Loucy (cell line): ENCODE measurements around the gene KCNQ5.

Experiments
- H2AFZ ChIP-seq: fragments of 200-600 bp; sonication (generic); 2 replicates; pipeline ENCODE4 v1.6.0; 2016; ENCODE audit warnings: antibody characterized with exemption, mild to moderate bottlenecking, low read length, moderate library complexity
- H3F3A ChIP-seq: fragments of 200-600 bp; 2 replicates; pipeline ENCODE4 v1.6.0; 2016; ENCODE audit warnings: antibody characterized with exemption, low read depth, mild to moderate bottlenecking
- H3K27me3 ChIP-seq: fragments of 200-600 bp; sonication (generic); 2 replicates; pipeline ENCODE4 v1.6.1; 2014; ENCODE audit warnings: low read length, mild to moderate bottlenecking; ENCODE audit not compliant: insufficient read depth, poor library complexity, severe bottlenecking
- H3K36me3 ChIP-seq: fragments of 200-600 bp; sonication (generic); 2 replicates; pipeline ENCODE4 v1.6.1; 2016; ENCODE audit warnings: low read length; ENCODE audit not compliant: insufficient read depth
- H3K4me1 ChIP-seq: fragments of 200-600 bp; sonication (generic); 2 replicates; pipeline ENCODE4 v1.5.1; 2014; ENCODE audit warnings: low read length, mild to moderate bottlenecking; ENCODE audit not compliant: insufficient read depth, poor library complexity, severe bottlenecking
- H3K4me2 ChIP-seq: fragments of 200-600 bp; sonication (generic); 2 replicates; pipeline ENCODE4 v1.6.0; 2014; ENCODE audit warnings: antibody characterized with exemption, low read length, low read depth, mild to moderate bottlenecking; ENCODE audit not compliant: poor library complexity, severe bottlenecking
- H3K4me3 ChIP-seq: fragments of 200-600 bp; sonication (generic); 2 replicates; pipeline ENCODE4 v1.5.1; 2014; ENCODE audit warnings: low read length, mild to moderate bottlenecking, mixed read lengths; ENCODE audit not compliant: poor library complexity, severe bottlenecking
- H3K79me2 ChIP-seq: fragments of 200-600 bp; sonication (generic); 2 replicates; pipeline ENCODE4 v1.6.1; 2014; ENCODE audit warnings: low read length; ENCODE audit not compliant: insufficient read depth
- H3K9ac ChIP-seq: fragments of 200-600 bp; sonication (generic); 2 replicates; pipeline ENCODE4 v1.6.0; 2014; ENCODE audit warnings: mild to moderate bottlenecking, low read depth, low read length, moderate library complexity; ENCODE audit not compliant: poor library complexity, severe bottlenecking
- H3K9me2 ChIP-seq: fragments of 200-600 bp; sonication (generic); replicated peaks from 2 replicates; pipeline ENCODE4 v1.6.1; 2016; ENCODE audit warnings: low read depth, low read length, mixed read lengths
- H3K9me3 ChIP-seq: fragments of 200-600 bp; sonication (generic); 2 replicates; pipeline ENCODE4 v1.6.1; 2014; ENCODE audit warnings: mild to moderate bottlenecking, antibody characterized with exemption, low read length, low read depth; ENCODE audit not compliant: insufficient read depth
- H4K20me1 ChIP-seq: fragments of 200-600 bp; sonication (generic); 2 replicates; pipeline ENCODE4 v1.6.0; 2014; ENCODE audit warnings: antibody characterized with exemption, low read length, mild to moderate bottlenecking; ENCODE audit not compliant: insufficient read depth, poor library complexity, severe bottlenecking
- CTCF ChIP-seq: fragments of 200-600 bp; sonication (generic); conservative IDR thresholded peaks from 2 replicates; pipeline ENCODE4 v1.5.1; 2014; ENCODE audit warnings: mild to moderate bottlenecking, antibody characterized with exemption, low read length
- EZH2phosphoT487 ChIP-seq: fragments of 200-600 bp; IDR thresholded peaks from 2 replicates; pipeline ENCODE4 v1.6.1; 2018; ENCODE audit warnings: antibody characterized with exemption, mild to moderate bottlenecking, moderate library complexity, borderline replicate concordance

Gene KCNQ5

GRCh38 chr6:72820906-72821305 is 199.0 kb downstream of the KCNQ5 start:
- TF ChIP-seq CTCF (no peak), EZH2phosphoT487 (no peak)
- H3K9me2 ChIP-seq: no peaks in the 10 kb centered on the region
- no peak overlapping the region for H3K4me3 ChIP-seq
- no peaks in the 10 kb centered on the region for H3K9me3 ChIP-seq
- H2AFZ ChIP-seq: no peak overlapping the region
- H3K27me3 ChIP-seq: no peaks in the 10 kb centered on the region
- H4K20me1 ChIP-seq: no peaks in the 10 kb centered on the region
- H3K4me1 ChIP-seq: no peaks in the 10 kb centered on the region
- H3F3A ChIP-seq: no peaks in the 10 kb centered on the region
- no peaks in the 10 kb centered on the region for H3K79me2 ChIP-seq
- no peaks in the 10 kb centered on the region for H3K36me3 ChIP-seq
- no peak overlapping the region for H3K9ac ChIP-seq
- no peak overlapping the region for H3K4me2 ChIP-seq

- H3K27me3 ChIP-seq: no peaks in the 10 kb centered on the region
- no peaks in the 10 kb centered on the region for H3K9me2 ChIP-seq
- H3K4me1 ChIP-seq: no peaks in the 10 kb centered on the region
- no peak overlapping the region for H3K4me3 ChIP-seq
- no peak overlapping the region for H3K4me2 ChIP-seq
- no peaks in the 10 kb centered on the region for H4K20me1 ChIP-seq
- no peak for TF ChIP-seq EZH2phosphoT487
- TF ChIP-seq CTCF: no peak
- H3K9me3 ChIP-seq: no peaks in the 10 kb centered on the region
- no peak overlapping the region for H2AFZ ChIP-seq
- H3F3A ChIP-seq: no peaks in the 10 kb centered on the region
- no peaks in the 10 kb centered on the region for H3K79me2 ChIP-seq
- no peaks in the 10 kb centered on the region for H3K36me3 ChIP-seq
- H3K9ac ChIP-seq: no peak overlapping the region
Observed at GRCh38 chr6:72822023-72822422, 200.2 kb downstream of the KCNQ5 start.

- Histone ChIP-seq H4K20me1 (no peaks in the 10 kb centered on the region), H3K9me2 (no peaks in the 10 kb centered on the region), H3K9me3 (no peaks in the 10 kb centered on the region), H3K36me3 (no peaks in the 10 kb centered on the region), H3K9ac (no peak overlapping the region), H3K79me2 (no peaks in the 10 kb centered on the region), H3K4me3 (no peak overlapping the region), H3K4me2 (no peak overlapping the region), H2AFZ (no peak overlapping the region), H3F3A (no peaks in the 10 kb centered on the region), H3K4me1 (no peaks in the 10 kb centered on the region), H3K27me3 (no peaks in the 10 kb centered on the region)
- TF ChIP-seq EZH2phosphoT487 (no peak), CTCF (no peak)
Observed at GRCh38 chr6:72822691-72823090, 200.8 kb downstream of the KCNQ5 start.
